HG03378 (cell line): ENCODE measurements around the gene SLC18A3.

Source experiments
- ATAC-seq: cut with Tn5 transposase; IDR thresholded peaks from one replicate; pipeline ENCODE4 v1.9.1; 2021; ENCODE audit warnings: mild to moderate bottlenecking, moderate library complexity; ENCODE audit not compliant: unreplicated experiment

SLC18A3 gene

GRCh38 chr10:49611166-49611815, 1.2 kb downstream of the SLC18A3 start:
- ATAC-seq, result no peak

- ATAC-seq, result no peak
Measured at GRCh38 chr10:49611816-49612512, 1.9 kb downstream of the SLC18A3 start.

DNA sequence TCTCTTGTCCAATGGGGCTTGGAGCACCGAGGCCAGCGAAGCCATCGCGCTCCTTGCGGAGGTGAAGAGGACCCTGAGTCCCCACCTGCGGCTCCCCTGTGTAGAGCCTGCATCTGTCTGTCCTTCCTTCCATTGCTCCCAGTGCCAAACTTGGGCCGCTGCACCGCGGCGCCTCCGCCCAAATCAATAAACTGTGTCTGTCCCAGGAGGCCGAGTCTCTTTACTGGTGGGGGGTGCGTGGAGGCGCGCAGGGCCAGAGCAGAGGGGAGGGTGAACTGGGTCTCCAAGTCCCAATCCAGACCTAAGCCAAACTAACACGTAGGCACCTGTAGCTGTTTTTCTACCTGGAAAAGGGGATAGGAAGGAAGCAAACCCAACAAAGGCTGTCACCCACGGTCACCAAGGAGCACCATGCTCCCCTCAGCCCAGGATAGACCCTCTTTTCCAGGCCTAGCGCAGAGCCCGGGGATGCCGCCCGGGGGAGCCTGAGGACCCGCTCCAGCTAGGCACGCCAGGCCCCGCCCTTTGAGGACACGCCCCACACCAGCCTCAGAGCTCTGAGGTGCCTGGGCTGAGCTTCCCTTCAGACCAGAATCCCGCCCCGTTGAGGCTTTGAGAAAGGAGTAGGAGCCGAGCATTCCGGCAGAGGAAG, 2.5 kb downstream of the SLC18A3 start:
- no peak for ATAC-seq

- ATAC-seq, result no peak
Measured at GRCh38 chr10:49613165-49613881, 3.2 kb downstream of the SLC18A3 start.

DNA sequence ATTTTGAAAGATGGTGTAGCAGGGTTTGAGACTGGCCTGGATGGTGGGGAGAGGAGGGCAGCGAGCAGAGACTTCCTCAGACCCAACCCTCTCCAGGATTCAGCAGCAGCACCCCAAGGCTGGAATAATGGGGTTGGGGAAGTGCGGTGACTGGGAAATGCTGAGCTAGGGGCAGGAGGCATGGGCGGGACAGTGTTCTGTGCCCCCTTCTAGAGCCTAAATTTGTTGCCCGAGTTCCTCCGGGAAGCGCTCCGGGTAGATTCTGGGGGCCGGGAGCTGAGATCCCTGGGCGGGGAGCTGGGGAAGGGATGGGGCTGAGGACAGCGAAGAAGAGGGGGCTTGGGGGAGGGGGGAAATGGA, 3.8 kb downstream of the SLC18A3 start, which contains the start of gene CHAT:
Gene CHAT (plus strand): TSS at position 156 of the 360 bp plus-strand sequence. CDS start 153 bp downstream, at position 309.
- no peak for ATAC-seq

- no peak for ATAC-seq
Measured at GRCh38 chr10:49614242-49615198, 4.4 kb downstream of the SLC18A3 start.

DNA sequence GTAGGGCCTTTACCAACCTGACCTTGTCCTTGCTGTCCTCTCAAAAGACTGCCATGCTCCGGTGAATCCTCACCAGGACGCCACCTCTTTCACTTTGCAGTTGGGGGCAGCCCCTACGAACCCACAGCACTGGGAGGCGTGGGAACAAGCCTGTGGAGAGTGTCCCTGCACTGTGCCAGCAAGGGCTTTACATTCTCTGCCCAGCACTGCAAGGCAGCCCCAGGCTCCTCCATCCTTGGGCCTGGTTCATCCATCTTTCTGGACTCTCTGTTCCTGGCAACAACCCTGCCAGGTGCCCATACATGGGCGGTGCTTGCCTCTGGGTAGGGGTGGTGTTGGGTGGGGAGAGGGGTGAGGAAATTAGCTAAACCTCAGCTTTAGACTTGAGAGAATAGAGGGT, 5.1 kb downstream of the SLC18A3 start:
- no peak for ATAC-seq

GRCh38 chr10:49615721-49616120, 5.6 kb downstream of the SLC18A3 start:
- no peak for ATAC-seq

- no peak for ATAC-seq
Measured at GRCh38 chr10:49616421-49617101, 6.5 kb downstream of the SLC18A3 start.

GRCh38 chr10:49617121-49618020, 7.3 kb downstream of the SLC18A3 start:
- no peak for ATAC-seq

DNA sequence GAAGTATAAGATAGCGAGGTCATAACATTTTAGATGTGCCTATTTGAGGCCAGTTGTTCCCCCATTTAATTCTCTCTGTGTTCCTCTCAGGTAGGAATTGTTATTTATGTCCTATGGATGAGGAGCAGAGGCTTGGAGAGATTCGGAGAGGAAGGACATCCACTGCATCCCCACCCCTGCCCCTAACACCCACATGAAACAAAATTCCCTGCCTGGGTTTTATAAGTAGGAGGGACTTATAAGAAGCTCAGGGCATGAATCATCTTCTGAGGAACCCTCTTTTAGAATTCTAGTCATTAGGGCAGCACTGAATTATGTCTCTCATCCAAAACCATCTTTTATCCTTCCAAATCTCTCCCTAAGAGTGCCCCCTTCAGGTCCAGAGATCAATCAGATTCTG, 8.7 kb downstream of the SLC18A3 start:
- no peak for ATAC-seq

- no peak for ATAC-seq
Measured at GRCh38 chr10:49619613-49620012, 9.5 kb downstream of the SLC18A3 start.

- ATAC-seq, result no peak
Measured at GRCh38 chr10:49620286-49620810, 10.2 kb downstream of the SLC18A3 start.

DNA sequence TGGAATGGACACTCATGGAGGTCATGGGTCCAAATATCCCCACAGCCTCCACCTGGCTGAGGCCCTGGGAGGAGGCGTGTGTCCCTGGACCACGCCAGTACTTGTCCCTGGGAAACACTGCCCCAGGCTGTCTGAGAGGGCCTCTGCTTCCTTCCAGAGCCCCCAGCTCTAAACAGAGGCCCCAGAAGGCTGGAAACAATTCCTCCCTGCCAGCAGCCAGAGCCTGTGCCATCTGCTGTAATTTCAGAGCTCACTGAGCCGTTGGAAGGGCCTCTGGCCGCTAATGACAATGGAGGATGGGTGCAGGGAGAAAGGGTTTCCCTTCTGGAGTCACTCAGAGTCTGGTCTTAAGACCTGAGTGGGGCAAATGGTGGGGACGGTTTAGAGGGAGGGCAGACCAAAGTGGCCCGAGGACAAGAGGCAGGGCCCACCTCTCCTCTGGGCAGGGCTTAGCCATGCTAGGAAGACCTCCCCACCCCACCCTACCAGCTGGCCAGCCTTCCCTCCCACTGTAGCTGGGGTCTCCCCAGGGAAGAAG, 10.8 kb downstream of the SLC18A3 start:
- ATAC-seq, result no peak

GRCh38 chr10:49621561-49621960, 11.5 kb downstream of the SLC18A3 start:
- ATAC-seq, result no peak

DNA sequence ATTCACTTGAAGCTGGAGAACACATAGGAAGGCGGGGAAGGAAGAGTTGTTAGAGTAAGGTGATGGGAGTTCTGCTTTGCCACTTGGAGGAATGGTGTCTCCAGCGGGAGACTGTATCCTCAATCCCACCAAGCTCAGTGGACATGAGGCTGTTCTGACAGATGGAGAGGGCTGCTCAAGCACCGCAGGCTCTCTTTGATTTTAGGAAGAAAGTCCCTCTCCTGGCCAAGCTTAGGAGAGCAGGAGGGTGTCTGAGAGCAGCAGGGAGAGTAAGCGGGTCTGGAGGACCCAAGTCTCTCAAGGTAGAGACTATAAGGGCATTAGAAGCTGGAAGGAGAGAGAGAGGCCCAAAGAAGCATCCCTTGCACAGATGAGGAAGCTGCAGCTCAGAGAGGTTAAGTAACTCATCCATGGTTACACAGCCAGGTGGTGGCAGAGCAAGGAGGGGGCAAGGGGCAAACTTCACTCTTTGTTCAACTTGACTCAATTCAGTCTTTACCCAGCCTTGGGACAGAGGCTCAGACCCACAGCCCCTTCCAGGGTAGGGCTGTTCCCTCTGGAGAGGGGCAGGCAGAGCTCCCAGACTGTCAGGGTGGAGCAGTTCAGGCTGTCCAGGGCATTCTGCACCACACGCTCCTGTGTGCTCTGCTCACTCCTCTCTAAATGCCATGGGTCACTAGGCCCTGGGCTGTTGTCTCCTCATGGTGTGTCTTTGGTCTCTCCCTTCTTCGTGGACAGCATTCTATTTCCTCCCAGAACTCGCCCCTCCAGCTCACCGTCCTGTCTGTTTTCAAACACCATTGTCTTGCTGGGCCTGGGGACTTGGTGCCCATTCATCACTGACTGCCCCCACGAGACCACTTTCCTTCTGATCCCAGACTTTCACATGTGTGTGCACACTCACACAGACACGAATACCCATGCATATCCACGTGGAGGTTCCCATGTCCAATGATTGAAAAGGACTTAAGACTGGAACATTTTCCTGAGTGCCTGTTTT, 12.6 kb downstream of the SLC18A3 start:
- ATAC-seq, result no peak

- ATAC-seq, result no peak
Measured at GRCh38 chr10:49624629-49625028, 14.5 kb downstream of the SLC18A3 start.
